ENCODE data around the gene OSBP.
A peak's percentile ranks its signal among the peaks of the same experiment; 100 is the strongest.

The OSBP gene, protein sequence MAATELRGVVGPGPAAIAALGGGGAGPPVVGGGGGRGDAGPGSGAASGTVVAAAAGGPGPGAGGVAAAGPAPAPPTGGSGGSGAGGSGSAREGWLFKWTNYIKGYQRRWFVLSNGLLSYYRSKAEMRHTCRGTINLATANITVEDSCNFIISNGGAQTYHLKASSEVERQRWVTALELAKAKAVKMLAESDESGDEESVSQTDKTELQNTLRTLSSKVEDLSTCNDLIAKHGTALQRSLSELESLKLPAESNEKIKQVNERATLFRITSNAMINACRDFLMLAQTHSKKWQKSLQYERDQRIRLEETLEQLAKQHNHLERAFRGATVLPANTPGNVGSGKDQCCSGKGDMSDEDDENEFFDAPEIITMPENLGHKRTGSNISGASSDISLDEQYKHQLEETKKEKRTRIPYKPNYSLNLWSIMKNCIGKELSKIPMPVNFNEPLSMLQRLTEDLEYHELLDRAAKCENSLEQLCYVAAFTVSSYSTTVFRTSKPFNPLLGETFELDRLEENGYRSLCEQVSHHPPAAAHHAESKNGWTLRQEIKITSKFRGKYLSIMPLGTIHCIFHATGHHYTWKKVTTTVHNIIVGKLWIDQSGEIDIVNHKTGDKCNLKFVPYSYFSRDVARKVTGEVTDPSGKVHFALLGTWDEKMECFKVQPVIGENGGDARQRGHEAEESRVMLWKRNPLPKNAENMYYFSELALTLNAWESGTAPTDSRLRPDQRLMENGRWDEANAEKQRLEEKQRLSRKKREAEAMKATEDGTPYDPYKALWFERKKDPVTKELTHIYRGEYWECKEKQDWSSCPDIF

DNA sequence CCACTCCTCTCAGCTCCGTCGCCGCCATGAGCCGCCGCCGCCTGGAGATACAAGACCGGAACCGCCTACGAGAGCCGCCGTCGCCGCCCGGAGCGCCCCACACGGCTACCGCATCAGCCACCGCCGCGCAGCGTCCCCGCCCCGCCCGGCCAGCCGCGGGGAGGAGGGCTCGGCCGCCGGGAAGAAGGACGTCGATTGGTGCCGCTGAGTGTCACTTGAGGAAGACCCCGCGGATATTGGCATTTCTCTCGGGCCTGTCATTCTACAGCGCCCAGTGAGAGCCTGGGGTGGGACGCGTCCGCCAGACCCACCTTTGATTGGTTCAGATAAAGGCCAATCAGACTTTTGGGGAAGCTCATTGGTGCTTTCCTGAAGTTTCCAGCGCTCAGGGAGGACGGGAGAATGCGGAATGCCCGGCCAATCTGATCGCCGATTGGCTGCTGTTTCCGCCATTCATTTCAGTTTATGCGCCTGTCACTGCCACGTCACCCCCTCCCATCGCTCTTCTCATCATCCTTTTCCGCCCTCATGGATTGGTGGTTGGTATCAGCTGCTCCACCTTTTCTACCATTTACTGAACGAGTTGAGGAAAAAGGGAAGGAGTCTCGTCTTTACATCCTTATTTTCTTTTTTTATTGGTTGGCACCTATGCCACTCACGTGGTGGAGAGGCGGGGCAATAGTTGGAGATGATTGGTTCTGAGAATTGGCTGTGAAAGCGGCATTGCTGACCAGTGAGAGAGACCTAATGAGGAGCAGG is at the start of gene OSBP:
OSBP (minus strand) TSS at position 138 of the 759 bp plus-strand sequence; CDS start at position 28, 110 bp downstream.
- H3K4me3 ChIP-seq (replicated peaks; ENCODE audit: low read depth, low read length), result peak within 1 kb of the TSS; percentile 93
- DNase-seq (ENCODE audit: extremely low read depth, insufficient read length), result peak; percentile 98
- H3K27me3 ChIP-seq (replicated peaks; ENCODE audit: control insufficient read depth, insufficient read depth, low read length), result no peaks in the 10 kb centered on the region
- no peaks in the 10 kb centered on the region for H3K36me3 ChIP-seq (ENCODE audit: control insufficient read depth, insufficient read depth, low read length)
- TF ChIP-seq, protein P1, sequence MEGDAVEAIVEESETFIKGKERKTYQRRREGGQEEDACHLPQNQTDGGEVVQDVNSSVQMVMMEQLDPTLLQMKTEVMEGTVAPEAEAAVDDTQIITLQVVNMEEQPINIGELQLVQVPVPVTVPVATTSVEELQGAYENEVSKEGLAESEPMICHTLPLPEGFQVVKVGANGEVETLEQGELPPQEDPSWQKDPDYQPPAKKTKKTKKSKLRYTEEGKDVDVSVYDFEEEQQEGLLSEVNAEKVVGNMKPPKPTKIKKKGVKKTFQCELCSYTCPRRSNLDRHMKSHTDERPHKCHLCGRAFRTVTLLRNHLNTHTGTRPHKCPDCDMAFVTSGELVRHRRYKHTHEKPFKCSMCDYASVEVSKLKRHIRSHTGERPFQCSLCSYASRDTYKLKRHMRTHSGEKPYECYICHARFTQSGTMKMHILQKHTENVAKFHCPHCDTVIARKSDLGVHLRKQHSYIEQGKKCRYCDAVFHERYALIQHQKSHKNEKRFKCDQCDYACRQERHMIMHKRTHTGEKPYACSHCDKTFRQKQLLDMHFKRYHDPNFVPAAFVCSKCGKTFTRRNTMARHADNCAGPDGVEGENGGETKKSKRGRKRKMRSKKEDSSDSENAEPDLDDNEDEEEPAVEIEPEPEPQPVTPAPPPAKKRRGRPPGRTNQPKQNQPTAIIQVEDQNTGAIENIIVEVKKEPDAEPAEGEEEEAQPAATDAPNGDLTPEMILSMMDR (IDR thresholded peaks at IDR 0.05; ENCODE audit: insufficient read depth, low read length, poor library complexity, severe bottlenecking), result no peak

DNA sequence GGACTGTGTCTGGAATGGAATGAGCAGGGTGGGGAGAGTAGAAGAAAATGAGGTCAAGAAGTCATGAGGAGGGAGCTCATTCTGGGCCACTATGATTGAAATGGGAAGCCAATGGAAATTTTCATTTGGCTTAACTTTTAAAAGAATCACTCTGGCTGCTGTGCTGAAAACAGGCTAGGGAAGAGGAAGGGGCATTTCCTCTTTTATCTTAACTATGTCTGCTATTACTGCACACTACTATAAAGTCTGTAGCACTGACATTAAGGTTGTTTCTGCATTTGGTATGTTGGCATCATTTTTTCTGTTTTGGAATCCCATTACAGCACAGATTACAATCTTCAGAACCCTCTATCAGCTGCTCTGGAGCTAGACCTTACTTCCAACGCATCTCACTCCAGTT is 45.0 kb upstream of the OSBP start:
- no peaks in the 10 kb centered on the region for H3K27me3 ChIP-seq (replicated peaks; ENCODE audit: control insufficient read depth, insufficient read depth, low read length)
- peaks cover 13% of the 10 kb centered on the region for H3K36me3 ChIP-seq (ENCODE audit: control insufficient read depth, insufficient read depth, low read length)
- TF ChIP-seq, protein P1 (IDR thresholded peaks at IDR 0.05; ENCODE audit: insufficient read depth, low read length, poor library complexity, severe bottlenecking), result no peak
- no peak for DNase-seq (ENCODE audit: extremely low read depth, insufficient read length)
- H3K4me3 ChIP-seq (replicated peaks; ENCODE audit: low read depth, low read length), result no peak overlapping the region

DNA sequence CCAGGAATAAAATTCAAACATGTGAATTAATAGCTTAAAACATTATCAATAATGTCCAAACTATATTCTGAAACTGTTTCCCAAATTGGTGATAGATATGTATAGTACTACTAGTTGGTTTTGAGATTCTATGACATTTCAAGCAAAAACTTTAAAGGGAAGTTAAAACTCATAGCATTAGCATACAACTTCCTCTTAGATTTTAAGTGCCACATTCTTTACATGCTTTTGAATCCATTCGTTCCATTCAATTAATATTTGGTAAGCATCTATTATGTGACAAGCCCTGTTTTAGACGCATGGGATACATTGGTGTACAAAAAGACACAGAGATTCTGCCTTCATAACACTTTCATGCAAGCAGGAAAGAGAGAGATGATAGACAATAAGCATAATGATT is 44.4 kb upstream of the OSBP start:
- no peak for DNase-seq (ENCODE audit: extremely low read depth, insufficient read length)
- no peaks in the 10 kb centered on the region for H3K27me3 ChIP-seq (replicated peaks; ENCODE audit: control insufficient read depth, insufficient read depth, low read length)
- peaks cover 16% of the 10 kb centered on the region for H3K36me3 ChIP-seq (ENCODE audit: control insufficient read depth, insufficient read depth, low read length)
- TF ChIP-seq, protein P1 (IDR thresholded peaks at IDR 0.05; ENCODE audit: insufficient read depth, low read length, poor library complexity, severe bottlenecking), result no peak
- no peak overlapping the region for H3K4me3 ChIP-seq (replicated peaks; ENCODE audit: low read depth, low read length)

DNA sequence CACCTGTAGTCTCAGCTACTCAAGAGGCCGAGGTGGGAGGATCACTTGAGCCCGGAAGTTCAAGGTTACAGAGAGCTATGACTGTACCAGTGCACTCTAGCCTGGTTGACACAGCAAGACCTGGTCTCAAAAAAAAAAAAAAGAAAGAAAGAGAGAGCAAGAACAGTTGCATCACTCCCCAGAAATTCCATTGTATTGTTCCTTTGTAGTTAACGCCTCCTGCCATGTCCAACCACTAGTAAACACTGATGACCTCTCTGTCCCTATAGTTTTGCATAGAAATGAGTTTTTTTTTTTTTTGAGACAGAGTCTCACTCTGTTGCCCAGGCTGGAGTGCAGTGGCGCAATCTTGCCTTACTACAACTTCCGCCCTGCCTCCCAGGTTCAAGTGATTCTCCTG is 42.5 kb upstream of the OSBP start:
- Histone ChIP-seq H3K27me3 (replicated peaks; ENCODE audit: control insufficient read depth, insufficient read depth, low read length) (no peaks in the 10 kb centered on the region), H3K36me3 (ENCODE audit: control insufficient read depth, insufficient read depth, low read length) (peaks cover 16% of the 10 kb centered on the region), H3K4me3 (replicated peaks; ENCODE audit: low read depth, low read length) (no peak overlapping the region)
- TF ChIP-seq, protein P1 (IDR thresholded peaks at IDR 0.05; ENCODE audit: insufficient read depth, low read length, poor library complexity, severe bottlenecking), result no peak
- DNase-seq (ENCODE audit: extremely low read depth, insufficient read length), result no peak

DNA sequence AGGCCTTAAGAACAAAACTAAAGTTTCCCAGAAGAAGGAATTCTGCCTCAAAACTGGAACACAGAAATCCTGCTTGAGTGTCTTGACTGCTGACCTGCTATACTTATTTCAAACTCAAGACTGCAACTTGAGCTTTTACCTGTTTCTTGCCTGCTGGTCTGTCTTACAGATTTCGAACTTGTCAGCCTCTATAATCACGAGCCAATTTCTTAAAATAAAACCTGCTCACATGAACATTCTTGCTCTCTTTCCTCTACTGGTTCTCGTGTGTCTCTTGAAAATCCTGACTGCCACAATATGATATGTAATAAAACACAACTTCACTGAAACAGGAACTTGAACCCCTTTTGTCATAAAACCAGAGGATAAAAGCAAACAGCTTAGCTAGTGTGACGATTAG is 39.3 kb upstream of the OSBP start:
- Histone ChIP-seq H3K36me3 (ENCODE audit: control insufficient read depth, insufficient read depth, low read length) (peaks cover 14% of the 10 kb centered on the region), H3K27me3 (replicated peaks; ENCODE audit: control insufficient read depth, insufficient read depth, low read length) (no peaks in the 10 kb centered on the region)
- TF ChIP-seq, protein P1 (IDR thresholded peaks at IDR 0.05; ENCODE audit: insufficient read depth, low read length, poor library complexity, severe bottlenecking), result no peak

More for the DNA sequence above, 39.3 kb upstream of the OSBP start:
- H3K4me3 ChIP-seq (replicated peaks; ENCODE audit: low read depth, low read length), result no peak overlapping the region
- no peak for DNase-seq (ENCODE audit: extremely low read depth, insufficient read length)

All from GM06990 (cell line).